Measurements from ENCODE around the gene ZNF552.
"Not testable (repeated sequence)": the region's sequence is repeated elsewhere in the genome, so short reads cannot be mapped to it uniquely, and the experiment has no call there.

- not testable (repeated sequence) for TF ChIP-seq CTCF (IDR thresholded peaks at IDR 0.05); REST (IDR thresholded peaks at IDR 0.05; ENCODE audit: low read depth, low read length); RAD21 (IDR thresholded peaks at IDR 0.05; ENCODE audit: low read length); GABPA (IDR thresholded peaks at IDR 0.05; ENCODE audit: low read depth); EP300 (IDR thresholded peaks at IDR 0.05; ENCODE audit: borderline replicate concordance in 1 of 2, low read depth in 1 of 2, low read length in 1 of 2); NRF1 (IDR thresholded peaks at IDR 0.05; ENCODE audit: low read depth, low read length); MXI1 (IDR thresholded peaks at IDR 0.05; ENCODE audit: low read depth, low read length); RCOR1 (IDR thresholded peaks at IDR 0.05; ENCODE audit: low read length); EZH2phosphoT487 (IDR thresholded peaks at IDR 0.05; ENCODE audit: borderline replicate concordance, low read depth); CHD2 (IDR thresholded peaks at IDR 0.05; ENCODE audit: low read length, partially characterized antibody); FOSL2 (IDR thresholded peaks at IDR 0.05; ENCODE audit: borderline replicate concordance, low read depth); MAX (IDR thresholded peaks at IDR 0.05; ENCODE audit: low read depth)
These were observed 1.5 kb downstream of the ZNF552 start for GRCh38 chr19:57812975-57813820.
